SIG-M5 treated with dmso at 0.1 percent for 504 hours (cell line): ENCODE results near the gene MYBBP1A.

Experiments
- DNase-seq: peaks from one replicate; lab custom pipeline; 2025; ENCODE audit not compliant: unreplicated experiment; lab: John Stamatoyannopoulos, UW

The MYBBP1A gene

GRCh38 chr17:4537451-4538235 lies 17.5 kb downstream of the MYBBP1A start:
- no peak for DNase-seq

- no peak for DNase-seq
Measured at GRCh38 chr17:4536742-4537411, 18.3 kb downstream of the MYBBP1A start.

- no peak for DNase-seq
Measured at GRCh38 chr17:4536259-4536741, 18.9 kb downstream of the MYBBP1A start.

- no peak for DNase-seq
Measured at GRCh38 chr17:4535667-4536258, 19.4 kb downstream of the MYBBP1A start.

GRCh38 chr17:4534928-4535666 lies 20.1 kb downstream of the MYBBP1A start:
- DNase-seq: no peak

- no peak for DNase-seq
Measured at GRCh38 chr17:4534515-4534914, 20.7 kb downstream of the MYBBP1A start.

GRCh38 chr17:4533523-4534504 lies 21.4 kb downstream of the MYBBP1A start:
- DNase-seq: no peak

- DNase-seq: no peak
Measured at GRCh38 chr17:4532860-4533522, 22.2 kb downstream of the MYBBP1A start.

GRCh38 chr17:4531988-4532736 lies 23.0 kb downstream of the MYBBP1A start:
- DNase-seq: no peak

GRCh38 chr17:4530799-4531730 lies 24.1 kb downstream of the MYBBP1A start:
- no peak for DNase-seq

GRCh38 chr17:4529533-4530152 lies 25.5 kb downstream of the MYBBP1A start:
- DNase-seq: no peak

GRCh38 chr17:4527566-4528125 lies 27.5 kb downstream of the MYBBP1A start:
- no peak for DNase-seq

- DNase-seq: no peak
Measured at GRCh38 chr17:4527134-4527533, 28.1 kb downstream of the MYBBP1A start.

- DNase-seq: no peak
Measured at GRCh38 chr17:4525691-4526397, 29.3 kb downstream of the MYBBP1A start.

- no peak for DNase-seq
Measured at GRCh38 chr17:4523946-4524345, 31.2 kb downstream of the MYBBP1A start.

- DNase-seq: no peak
Measured at GRCh38 chr17:4522661-4523060, 32.5 kb downstream of the MYBBP1A start.
